ENCODE measurements around the gene TFCP2.
"Not testable (repeated sequence)": the region's sequence is repeated elsewhere in the genome, so short reads cannot be mapped to it uniquely, and the experiment has no call there.

Gene TFCP2

GRCh38 chr12:51080136-51080535 is 92.8 kb downstream of the TFCP2 start:
- DNase-seq = no peak

- not testable (repeated sequence) for DNase-seq
These were observed 94.1 kb downstream of the TFCP2 start for GRCh38 chr12:51078866-51079265.

- DNase-seq = not testable (repeated sequence)
These were observed 94.6 kb downstream of the TFCP2 start for GRCh38 chr12:51078346-51078745.

GRCh38 chr12:51077930-51078329 is 95.0 kb downstream of the TFCP2 start:
- DNase-seq = no peak

DNA sequence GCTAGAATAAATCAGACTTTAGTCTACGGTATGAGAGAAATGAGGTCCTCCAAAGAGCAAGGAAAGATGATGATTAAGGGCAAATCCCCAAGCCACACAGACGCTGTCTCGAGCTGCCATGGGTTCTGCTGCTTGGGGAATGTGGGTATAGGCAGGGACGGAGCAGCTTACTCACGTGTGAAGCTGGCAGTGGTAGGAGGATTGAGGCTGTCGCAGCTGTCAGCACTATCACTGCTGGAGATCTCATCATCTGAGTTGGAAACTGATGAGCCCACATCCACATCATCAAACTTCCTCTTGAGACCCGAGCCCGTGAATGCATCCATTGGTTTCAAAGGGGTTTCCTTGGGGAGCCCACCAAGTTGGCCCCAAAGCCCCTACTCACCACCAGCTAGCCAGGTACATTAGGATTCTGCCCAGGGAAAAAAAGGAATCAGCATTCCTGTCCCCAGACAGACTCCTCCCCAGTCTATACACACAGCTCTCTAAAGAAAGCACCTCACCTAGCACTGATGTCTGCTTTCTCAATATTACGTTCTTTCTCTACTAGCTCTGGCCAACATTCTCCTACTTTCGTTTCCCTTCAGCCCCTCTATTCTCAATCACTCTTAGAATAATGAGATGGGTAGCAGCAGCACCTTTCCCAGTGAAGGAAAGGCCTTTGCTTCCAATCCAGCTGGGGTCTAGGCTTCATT is 96.6 kb downstream of the TFCP2 start:
- DNase-seq = peak in 1 of 2 experiments; percentile 8

GRCh38 chr12:51075390-51075789 is 97.5 kb downstream of the TFCP2 start:
- DNase-seq = no peak

- DNase-seq = no peak
These were observed 101.3 kb downstream of the TFCP2 start for GRCh38 chr12:51071663-51072062.

GRCh38 chr12:51070004-51070403 is 102.9 kb downstream of the TFCP2 start:
- DNase-seq = no peak

DNA sequence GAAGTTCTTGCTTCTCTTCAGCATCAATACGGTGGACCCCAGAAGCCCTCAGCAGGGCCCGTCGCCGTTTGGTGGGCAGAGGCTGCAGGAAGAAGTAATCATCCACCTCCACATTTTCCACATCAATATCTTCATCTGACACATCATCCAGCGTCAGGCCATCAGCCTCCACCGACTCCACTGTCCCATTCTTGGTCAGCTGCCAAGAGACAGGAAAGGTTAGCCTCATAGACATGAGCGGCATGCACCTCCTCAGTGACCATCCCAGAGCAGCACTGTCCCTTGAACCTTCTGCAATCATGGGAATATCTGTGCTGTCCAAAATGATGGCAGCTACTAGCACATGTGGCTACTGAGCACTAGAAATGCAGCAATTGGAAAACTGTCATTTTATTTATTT is 105.2 kb downstream of the TFCP2 start:
- no peak for DNase-seq

DNA sequence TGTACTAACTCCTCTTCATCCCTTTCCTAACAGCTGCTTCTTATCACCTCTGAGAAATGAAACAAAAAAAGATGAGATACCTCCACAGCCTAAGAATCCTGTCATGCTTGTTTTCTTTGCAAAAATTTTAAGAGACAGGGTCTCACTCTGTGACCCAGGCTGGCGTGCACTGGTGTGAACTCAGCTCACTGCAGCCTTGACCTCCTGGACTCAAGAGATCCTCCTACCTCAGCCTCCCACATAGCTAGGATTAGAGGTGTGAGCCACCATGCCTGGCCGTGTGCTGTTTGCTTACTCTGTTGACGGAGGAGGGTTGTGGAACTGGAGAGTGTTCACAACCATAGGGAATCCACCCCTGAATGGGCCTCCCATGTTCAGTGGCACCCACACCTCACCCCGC is 105.7 kb downstream of the TFCP2 start:
- DNase-seq = no peak

- no peak for DNase-seq
These were observed 107.4 kb downstream of the TFCP2 start for GRCh38 chr12:51065530-51065929.

GRCh38 chr12:51062631-51063397 is 110.1 kb downstream of the TFCP2 start:
- DNase-seq = no peak

DNA sequence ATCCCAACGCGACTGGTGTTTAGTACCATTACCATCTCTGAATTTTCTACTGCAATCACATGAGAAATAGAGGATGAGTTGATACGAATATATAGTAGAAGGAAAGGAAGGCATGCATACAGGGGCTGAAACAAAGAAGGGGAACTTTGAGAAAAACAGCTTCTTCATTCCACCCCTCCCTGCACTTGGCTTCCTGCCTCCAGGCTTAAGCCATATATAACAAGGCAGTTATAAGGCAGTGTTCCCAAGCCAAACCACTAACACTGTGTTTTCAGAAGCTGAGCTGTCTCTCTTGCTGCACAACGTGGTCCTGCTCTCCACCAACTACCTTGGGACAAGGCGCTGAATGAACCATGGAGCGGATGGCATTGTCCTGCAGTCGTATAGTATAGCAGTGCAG is 113.8 kb downstream of the TFCP2 start:
- DNase-seq = no peak

DNA sequence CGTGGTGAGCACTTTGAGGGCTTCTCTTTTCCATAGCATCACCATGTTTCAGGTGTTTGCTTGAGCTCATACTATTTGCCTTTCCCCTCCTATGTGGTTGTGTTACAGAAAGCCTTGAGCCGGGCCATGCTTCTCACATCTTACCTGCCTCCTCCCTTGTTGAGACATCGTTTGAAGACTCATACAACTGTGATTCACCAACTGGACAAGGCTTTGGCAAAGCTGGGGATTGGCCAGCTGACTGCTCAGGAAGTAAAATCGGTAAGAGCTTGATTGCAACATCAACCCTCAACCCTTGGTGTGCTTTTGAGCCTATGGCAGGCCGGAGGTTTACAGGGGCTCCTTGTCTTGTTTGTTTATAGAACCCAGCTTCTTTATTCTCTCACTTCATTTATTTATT is 116.7 kb downstream of the TFCP2 start:
- no peak for DNase-seq

DNA sequence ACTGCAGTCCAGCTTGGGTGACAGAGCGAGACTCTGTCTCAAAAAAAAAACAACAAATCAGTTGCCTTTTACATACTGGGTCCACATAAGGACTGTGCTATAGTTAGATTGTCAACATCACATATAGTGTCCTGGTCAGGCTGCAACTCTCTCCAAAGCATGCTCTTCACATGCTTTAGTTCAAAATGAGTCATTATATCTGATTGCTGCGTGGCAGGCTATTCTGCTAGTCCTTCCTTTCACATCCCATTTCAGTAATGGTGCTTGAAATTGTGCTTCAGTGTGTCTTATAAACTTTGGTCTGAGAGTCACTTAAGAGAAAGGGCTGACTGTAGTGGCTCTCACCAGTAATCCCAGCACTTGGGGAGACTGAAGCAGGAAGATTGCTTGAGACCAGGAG is 117.9 kb downstream of the TFCP2 start:
- DNase-seq = no peak

- DNase-seq = no peak
These were observed 121.1 kb downstream of the TFCP2 start for GRCh38 chr12:51051787-51052186.

GRCh38 chr12:51049525-51049924 is 123.4 kb downstream of the TFCP2 start:
- DNase-seq = no peak

GRCh38 chr12:51048661-51049251 is 124.2 kb downstream of the TFCP2 start:
- no peak for DNase-seq

DNA sequence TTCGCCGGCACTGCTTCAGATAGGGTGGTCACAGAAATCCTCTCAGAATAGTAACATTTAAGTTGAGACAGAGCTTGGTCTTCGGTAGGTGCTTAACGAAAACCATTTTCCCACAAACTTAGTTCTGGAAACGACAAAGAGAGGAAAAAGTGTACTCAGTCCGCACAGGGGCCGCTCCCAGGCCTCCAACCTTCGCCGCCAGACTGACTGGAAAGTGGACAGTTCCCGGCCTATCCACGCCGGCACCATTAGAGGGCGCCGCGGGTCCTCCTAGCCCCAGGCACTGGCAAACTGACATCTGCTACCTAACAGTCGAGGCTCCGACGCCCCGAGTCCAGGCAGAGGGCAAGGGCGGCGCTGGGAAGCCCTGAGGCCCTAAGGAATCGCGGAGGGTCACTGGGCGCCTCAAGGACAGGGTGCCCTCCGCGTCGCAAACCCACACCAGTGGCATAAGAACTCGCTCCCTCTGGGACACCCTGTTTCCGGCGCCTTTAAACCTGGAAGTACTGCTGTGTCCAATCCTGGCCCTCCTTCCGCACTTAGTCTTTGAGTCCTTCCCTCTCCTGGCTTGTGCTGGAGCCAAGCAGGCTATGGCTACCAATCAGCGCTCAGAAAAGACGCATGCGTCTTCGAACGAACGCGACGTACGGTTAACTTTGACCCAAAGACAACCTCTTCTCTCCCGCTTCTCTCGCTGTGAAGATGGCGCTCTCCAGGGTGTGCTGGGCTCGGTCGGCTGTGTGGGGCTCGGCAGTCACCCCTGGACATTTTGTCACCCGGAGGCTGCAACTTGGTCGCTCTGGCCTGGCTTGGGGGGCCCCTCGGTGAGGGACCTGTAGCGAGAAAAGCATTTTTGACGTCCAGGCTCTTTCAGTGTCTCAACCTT is 125.0 kb downstream of the TFCP2 start, which contains the start of gene LETMD1:
Gene LETMD1, plus strand, starts transcription at position 673 of the 886 bp plus-strand sequence. Its CDS starts 30 bp downstream, at position 703.
- peak; percentile 84 to 86 for DNase-seq
